Neural progenitor cell (in vitro differentiated cells): ENCODE data around the gene GNB1. TPM values are rescaled to one million over a fixed set of nuclear protein-coding genes. Genes with fewer than 3 reads are reported as not detected.

Experiments used
- DNase-seq: peaks from one replicate; pipeline ENCODE4 v3.0.0-alpha.2; 2016; ENCODE audit warnings: low spot score
- H2AFZ ChIP-seq: fragments of 200-600 bp; sonication (generic); replicated peaks from 2 replicates; pipeline ENCODE4 v1.6.1; 2016; ENCODE audit warnings: antibody characterized with exemption
- H3F3A ChIP-seq: fragments of 200-600 bp; sonication (generic); 2 replicates; pipeline ENCODE4 v1.6.1; 2016; ENCODE audit warnings: antibody characterized with exemption, low read depth
- H3K27ac ChIP-seq: fragments of 200-600 bp; sonication (generic); 2 replicates; pipeline ENCODE4 v1.5.1; 2016; ENCODE audit warnings: mild to moderate bottlenecking
- H3K27me3 ChIP-seq: fragments of 200-600 bp; sonication (generic); 2 replicates; pipeline ENCODE4 v1.6.1; 2016; ENCODE audit warnings: mild to moderate bottlenecking, moderate library complexity
- H3K36me3 ChIP-seq: fragments of 200-600 bp; sonication (generic); 2 replicates; pipeline ENCODE4 v1.5.1; 2016
- H3K4me1 ChIP-seq: fragments of 200-600 bp; sonication (generic); 2 replicates; pipeline ENCODE4 v1.6.1; 2016; ENCODE audit warnings: mixed run types
- H3K4me2 ChIP-seq: fragments of 200-600 bp; sonication (generic); 2 replicates; pipeline ENCODE4 v1.6.1; 2016
- H3K4me3 ChIP-seq: fragments of 200-600 bp; sonication (generic); 2 replicates; pipeline ENCODE4 v1.5.1; 2016
- H3K79me2 ChIP-seq: fragments of 200-600 bp; sonication (generic); 2 replicates; pipeline ENCODE4 v1.6.1; 2016; ENCODE audit warnings: low read depth
- H3K9ac ChIP-seq: fragments of 200-600 bp; sonication (generic); 2 replicates; pipeline ENCODE4 v1.6.1; 2016
- H3K9me3 ChIP-seq: fragments of 200-600 bp; sonication (generic); 2 replicates; pipeline ENCODE4 v1.5.1; 2016; ENCODE audit warnings: low read depth
- H4K20me1 ChIP-seq: fragments of 200-600 bp; sonication (generic); 2 replicates; pipeline ENCODE4 v1.6.1; 2016; ENCODE audit warnings: low read depth
- H3K27ac Mint-ChIP-seq: 3 replicates; pipeline ENCODE4 v1.8.0; 2021; ENCODE audit warnings: mixed read lengths
- H3K27me3 Mint-ChIP-seq: 2 replicates; pipeline ENCODE4 v1.8.0; 2022; ENCODE audit warnings: low read depth, mild to moderate bottlenecking, inconsistent platforms, moderate library complexity, mixed read lengths; ENCODE audit not compliant: insufficient read depth
- H3K36me3 Mint-ChIP-seq: 3 replicates; pipeline ENCODE4 v1.8.0; 2021; ENCODE audit warnings: mixed read lengths
- H3K4me1 Mint-ChIP-seq: 3 replicates; pipeline ENCODE4 v1.8.0; 2021; ENCODE audit warnings: mixed read lengths
- H3K4me3 Mint-ChIP-seq: 3 replicates; pipeline ENCODE4 v1.8.0; 2021; ENCODE audit warnings: mild to moderate bottlenecking, moderate library complexity, mixed read lengths
- H3K9me3 Mint-ChIP-seq: 3 replicates; pipeline ENCODE4 v1.8.0; 2020; ENCODE audit warnings: mixed read lengths
- EZH2 ChIP-seq: fragments of 200-600 bp; sonication (generic); IDR thresholded peaks from 2 replicates; pipeline ENCODE4 v1.6.1; 2017; ENCODE audit warnings: antibody characterized with exemption, mild to moderate bottlenecking, moderate library complexity
- EZH2phosphoT487 ChIP-seq: fragments of 200-600 bp; sonication (generic); IDR thresholded peaks from 2 replicates; pipeline ENCODE4 v1.6.1; 2017; ENCODE audit warnings: antibody characterized with exemption
- total RNA-seq: library from RNA; depleted of rRNA; stranded (reverse); fragments of >200 nt; gene quantifications from 2 replicates; pipeline ENCODE4 v1.2.3, GENCODE V29; 2015; ENCODE audit warnings: low replicate concordance
- TF ChIP-seq, protein P1 (sequence below): fragments of 200-600 bp; sonication (generic); IDR thresholded peaks from 2 replicates; pipeline ENCODE4 v1.5.1; 2017; ENCODE audit warnings: antibody characterized with exemption, mild to moderate bottlenecking

The GNB1 gene
- total RNA-seq, 1 donor from 2014 or later = 175 TPM

DNA sequence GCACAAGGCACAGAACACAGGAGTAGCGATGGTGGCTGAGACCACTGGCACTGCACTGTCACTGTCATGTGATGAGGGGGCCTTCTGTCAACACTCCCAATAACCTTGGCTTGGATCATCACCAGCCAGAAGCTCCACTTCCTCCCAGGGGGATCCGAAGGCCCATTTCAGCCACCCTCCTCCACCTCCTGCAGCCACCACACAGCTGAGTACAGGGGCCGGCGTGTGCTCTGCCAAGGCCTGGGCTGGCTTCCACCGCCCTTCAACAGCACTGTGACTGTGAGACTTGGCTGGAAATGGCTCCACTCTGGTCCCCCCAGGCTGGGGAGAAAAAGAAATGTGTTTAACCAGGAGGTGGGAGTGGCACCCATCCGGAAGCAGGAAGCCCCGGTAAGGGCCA lies 102.8 kb downstream of the GNB1 start:
- TF ChIP-seq EZH2phosphoT487 (no peak), EZH2 (no peak)
- TF ChIP-seq, protein P1, sequence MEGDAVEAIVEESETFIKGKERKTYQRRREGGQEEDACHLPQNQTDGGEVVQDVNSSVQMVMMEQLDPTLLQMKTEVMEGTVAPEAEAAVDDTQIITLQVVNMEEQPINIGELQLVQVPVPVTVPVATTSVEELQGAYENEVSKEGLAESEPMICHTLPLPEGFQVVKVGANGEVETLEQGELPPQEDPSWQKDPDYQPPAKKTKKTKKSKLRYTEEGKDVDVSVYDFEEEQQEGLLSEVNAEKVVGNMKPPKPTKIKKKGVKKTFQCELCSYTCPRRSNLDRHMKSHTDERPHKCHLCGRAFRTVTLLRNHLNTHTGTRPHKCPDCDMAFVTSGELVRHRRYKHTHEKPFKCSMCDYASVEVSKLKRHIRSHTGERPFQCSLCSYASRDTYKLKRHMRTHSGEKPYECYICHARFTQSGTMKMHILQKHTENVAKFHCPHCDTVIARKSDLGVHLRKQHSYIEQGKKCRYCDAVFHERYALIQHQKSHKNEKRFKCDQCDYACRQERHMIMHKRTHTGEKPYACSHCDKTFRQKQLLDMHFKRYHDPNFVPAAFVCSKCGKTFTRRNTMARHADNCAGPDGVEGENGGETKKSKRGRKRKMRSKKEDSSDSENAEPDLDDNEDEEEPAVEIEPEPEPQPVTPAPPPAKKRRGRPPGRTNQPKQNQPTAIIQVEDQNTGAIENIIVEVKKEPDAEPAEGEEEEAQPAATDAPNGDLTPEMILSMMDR = no peak
- Mint-ChIP-seq H3K36me3 (peaks cover 32% of the 10 kb centered on the region), H3K27ac (no peak overlapping the region), H3K27me3 (peaks cover 6% of the 10 kb centered on the region), H3K4me1 (peaks cover 2% of the 10 kb centered on the region), H3K4me3 (no peak overlapping the region), H3K9me3 (no peaks in the 10 kb centered on the region)
- Histone ChIP-seq H3K79me2 (no peaks in the 10 kb centered on the region), H3K36me3 (peaks cover 20% of the 10 kb centered on the region), H3K4me3 (no peak overlapping the region), H3K27ac (no peak overlapping the region), H3K9me3 (no peaks in the 10 kb centered on the region), H3K4me2 (no peak overlapping the region), H3K9ac (no peak overlapping the region), H3F3A (peaks cover 40% of the 10 kb centered on the region), H2AFZ (no peak overlapping the region), H3K4me1 (peaks cover under 1% of the 10 kb centered on the region), H3K27me3 (no peaks in the 10 kb centered on the region), H4K20me1 (peaks cover 57% of the 10 kb centered on the region)
- no peak for DNase-seq

- peaks cover 63% of the 10 kb centered on the region for H4K20me1 ChIP-seq
- peaks cover 6% of the 10 kb centered on the region for H3K27me3 Mint-ChIP-seq
- DNase-seq = no peak
- H3K4me3 ChIP-seq = no peak overlapping the region
- H3K27ac ChIP-seq = no peak overlapping the region
- no peaks in the 10 kb centered on the region for H3K9me3 ChIP-seq
- no peak overlapping the region for H3K4me3 Mint-ChIP-seq
- no peak overlapping the region for H3K9ac ChIP-seq
- H3F3A ChIP-seq = peaks cover 44% of the 10 kb centered on the region
- H3K79me2 ChIP-seq = no peaks in the 10 kb centered on the region
- no peak overlapping the region for H2AFZ ChIP-seq
- H3K27me3 ChIP-seq = no peaks in the 10 kb centered on the region
- H3K36me3 Mint-ChIP-seq = peaks cover 30% of the 10 kb centered on the region
- TF ChIP-seq, protein P1 = no peak
- TF ChIP-seq EZH2phosphoT487 (no peak), EZH2 (no peak)
- no peak overlapping the region for H3K4me2 ChIP-seq
- peaks cover 15% of the 10 kb centered on the region for H3K36me3 ChIP-seq
- H3K4me1 Mint-ChIP-seq = peaks cover 2% of the 10 kb centered on the region
- peaks cover 8% of the 10 kb centered on the region for H3K4me1 ChIP-seq
- H3K9me3 Mint-ChIP-seq = no peaks in the 10 kb centered on the region
- no peak overlapping the region for H3K27ac Mint-ChIP-seq
Observed at GRCh38 chr1:1786836-1787605, 103.9 kb downstream of the GNB1 start.

- H3K27me3 Mint-ChIP-seq = peaks cover 10% of the 10 kb centered on the region
- peaks cover 12% of the 10 kb centered on the region for H3K36me3 ChIP-seq
- peaks cover 63% of the 10 kb centered on the region for H4K20me1 ChIP-seq
Observed at GRCh38 chr1:1785666-1786065, 105.2 kb downstream of the GNB1 start.

More at GRCh38 chr1:1785666-1786065, 105.2 kb downstream of the GNB1 start:
- H3K4me1 ChIP-seq = peaks cover 8% of the 10 kb centered on the region
- H3K27me3 ChIP-seq = no peaks in the 10 kb centered on the region
- Mint-ChIP-seq H3K36me3 (peaks cover 27% of the 10 kb centered on the region), H3K27ac (no peak overlapping the region), H3K4me1 (peaks cover 8% of the 10 kb centered on the region), H3K9me3 (no peaks in the 10 kb centered on the region), H3K4me3 (no peak overlapping the region)
- no peaks in the 10 kb centered on the region for H3K9me3 ChIP-seq
- no peaks in the 10 kb centered on the region for H3K79me2 ChIP-seq
- no peak overlapping the region for H3K4me3 ChIP-seq
- H3K9ac ChIP-seq = no peak overlapping the region
- peaks cover 54% of the 10 kb centered on the region for H3F3A ChIP-seq
- H2AFZ ChIP-seq = no peak overlapping the region
- no peak overlapping the region for H3K4me2 ChIP-seq
- TF ChIP-seq, protein P1 = no peak
- TF ChIP-seq EZH2 = no peak
- TF ChIP-seq EZH2phosphoT487 = no peak
- H3K27ac ChIP-seq = no peak overlapping the region
- DNase-seq = no peak
